HepG2 (cell line): ENCODE measurements around the gene PLPPR5. TPM values are rescaled to one million over a fixed set of nuclear protein-coding genes. Genes with fewer than 3 reads are reported as not detected.

Experiments
- ATAC-seq: fragments of 200-7000 bp; cut with Tn5 transposase; 3 replicates; pipeline ENCODE4 v1.9.1; 2020; ENCODE audit warnings: mild to moderate bottlenecking, moderate library complexity
- BruUV-seq: library from RNA; stranded (reverse); fragments of 400-500 nt; replicated peaks from 2 replicates; lab custom pipeline; 2021; lab: Mats Ljungman, UMichigan
- CTCF ChIA-PET: fragments of 300-600 bp; formaldehyde crosslinking; extraction: SDS; loops from one replicate; lab custom pipeline; 2021; ENCODE audit warnings: low total read pairs, inconsistent platforms, low intra/inter-chr PET ratio; lab: Yijun Ruan, JAX
- POLR2A ChIA-PET: fragments of 350-600 bp; sonication (Branson Sonifier 250); formaldehyde crosslinking; loops from one replicate; lab custom pipeline; 2020; ENCODE audit warnings: antibody characterized with exemption, inconsistent platforms; lab: Yijun Ruan, JAX
- DNase-seq: peaks from one replicate; pipeline ENCODE4 v3.0.0-alpha.2; 2015; ENCODE audit warnings: low spot score
- FAIRE-seq: peaks from 3 replicates; lab custom pipeline; 2011; peaks lifted over from hg19 to GRCh38; lab: Jason Lieb, UNC
- H2AFZ ChIP-seq: one replicate; pipeline ENCODE4 v1.6.1; 2011; ENCODE audit warnings: low read length, inconsistent platforms
- H3K27ac ChIP-seq: fragments of 300-600 bp; 3 replicates; pipeline ENCODE4 v1.8.0; 2011; ENCODE audit warnings: mixed run types, mild to moderate bottlenecking, mixed read lengths, low read length, inconsistent platforms; ENCODE audit not compliant: insufficient read depth; ENCODE audit errors: extremely low read length
- H3K27me3 ChIP-seq, 2 experiments: fragments of 200-600 bp in 1 of 2; 2 replicates in 1 of 2; 3 replicates in 1 of 2; pipeline versions ENCODE4 v1.6.0 to v1.8.0; 2011; ENCODE audit warnings: low read length in 2 of 2, mild to moderate bottlenecking in 2 of 2, moderate library complexity in 2 of 2, inconsistent platforms in 1 of 2; ENCODE audit not compliant: insufficient read depth in 2 of 2, control insufficient read depth in 1 of 2
- H3K36me3 ChIP-seq, 2 experiments: fragments of 200-600 bp in 1 of 2; replicated peaks in 1 of 2; 2 replicates in 1 of 2; 3 replicates in 1 of 2; pipeline versions ENCODE4 v1.5.1 to v1.8.0; 2011; ENCODE audit warnings: low read length in 2 of 2, inconsistent platforms in 1 of 2; ENCODE audit not compliant: insufficient read depth in 2 of 2, control insufficient read depth in 1 of 2
- H3K4me1 ChIP-seq: 2 replicates; pipeline ENCODE4 v1.5.1; 2012; ENCODE audit warnings: low read length, inconsistent platforms; ENCODE audit not compliant: insufficient read depth
- H3K4me2 ChIP-seq: 2 replicates; pipeline ENCODE4 v1.6.0; 2011; ENCODE audit warnings: low read depth, low read length, inconsistent platforms
- H3K4me3 ChIP-seq, 3 experiments: fragments of 200-600 bp in 1 of 3; sonication (generic), shearing (Covaris generic) in 1 of 3; replicated peaks in 1 of 3; 2 replicates each; pipeline ENCODE4 v1.5.1; 2011 to 2016; ENCODE audit warnings: low read length in 3 of 3, inconsistent platforms in 2 of 3, low read depth in 2 of 3, mild to moderate bottlenecking in 2 of 3, control low read depth in 1 of 3, mixed read lengths in 1 of 3; ENCODE audit not compliant: insufficient read depth in 1 of 3
- H3K79me2 ChIP-seq: one replicate; pipeline ENCODE4 v1.6.1; 2011; ENCODE audit warnings: low read length, inconsistent platforms; ENCODE audit not compliant: insufficient read depth
- H3K9ac ChIP-seq: 2 replicates; pipeline ENCODE4 v1.6.0; 2011; ENCODE audit warnings: mild to moderate bottlenecking, low read depth, low read length, inconsistent platforms; ENCODE audit not compliant: insufficient read depth
- H3K9me3 ChIP-seq: 2 replicates; pipeline ENCODE4 v1.5.1; 2012; ENCODE audit warnings: mild to moderate bottlenecking, low read length
- H4K20me1 ChIP-seq: 2 replicates; pipeline ENCODE4 v1.6.0; 2011; ENCODE audit warnings: inconsistent platforms, mild to moderate bottlenecking, low read length, moderate library complexity; ENCODE audit not compliant: insufficient read depth
- FLYWCH1 ChIP-seq: sonication (generic); formaldehyde crosslinking; IDR thresholded peaks from 2 replicates; pipeline ENCODE4 v1.8.1; 2023; ENCODE audit warnings: mild to moderate bottlenecking, missing genetic modification reagents
- NR2F2 ChIP-seq: IDR thresholded peaks from 2 replicates; pipeline ENCODE4 v1.6.1; 2012; ENCODE audit warnings: low read depth, inconsistent platforms, borderline replicate concordance
- NR2F6 ChIP-seq, 2 experiments: IDR thresholded peaks; 2 replicates each; pipeline ENCODE4 v1.6.1; 2016; ENCODE audit warnings: antibody characterized with exemption in 1 of 2, mild to moderate bottlenecking in 1 of 2
- RAD51 ChIP-seq: fragments of 450-650 bp; IDR thresholded peaks from 2 replicates; pipeline ENCODE4 v1.6.1; 2016; ENCODE audit warnings: borderline replicate concordance
- RFXANK ChIP-seq: IDR thresholded peaks from 2 replicates; pipeline ENCODE4 v1.6.1; 2016
- SP2 ChIP-seq: sonication (generic); formaldehyde crosslinking; IDR thresholded peaks from 2 replicates; pipeline ENCODE4 v1.5.1; 2020; ENCODE audit warnings: mild to moderate bottlenecking, missing genetic modification reagents
- SP4 ChIP-seq: sonication (generic); formaldehyde crosslinking; IDR thresholded peaks from 2 replicates; pipeline ENCODE4 v1.8.1; 2023; ENCODE audit warnings: mild to moderate bottlenecking, missing genetic modification reagents
- ZFP36L1 ChIP-seq: sonication (generic); formaldehyde crosslinking; IDR thresholded peaks from 2 replicates; pipeline ENCODE4 v1.8.0; 2022; ENCODE audit warnings: mild to moderate bottlenecking, missing genetic modification reagents, moderate library complexity
- ZNF160 ChIP-seq: sonication (generic); formaldehyde crosslinking; IDR thresholded peaks from 2 replicates; pipeline ENCODE4 v1.8.0; 2022; ENCODE audit warnings: mild to moderate bottlenecking, inconsistent platforms, missing genetic modification reagents
- ZNF674 ChIP-seq: sonication (generic); formaldehyde crosslinking; IDR thresholded peaks from 2 replicates; pipeline ENCODE4 v1.5.0; 2020; ENCODE audit warnings: low read depth, mild to moderate bottlenecking, missing genetic modification reagents
- ZNF780A ChIP-seq: sonication (generic); formaldehyde crosslinking; IDR thresholded peaks from 2 replicates; pipeline ENCODE4 v1.8.0; 2022; ENCODE audit warnings: mild to moderate bottlenecking, missing genetic modification reagents, moderate library complexity
- ZNF841 ChIP-seq: sonication (generic); formaldehyde crosslinking; IDR thresholded peaks from 2 replicates; pipeline ENCODE4 v1.8.1; 2023; ENCODE audit warnings: missing genetic modification reagents, borderline replicate concordance
- WGBS: methylation state at CpG from one replicate; pipeline ENCODE4 v1.1.6; 2017; ENCODE audit warnings: low lambda C conversion rate; 5-methylcytosine and 5-hydroxymethylcytosine counted together
- in situ Hi-C: cut with HindIII; loops from 2 replicates; pipeline ENCODE4 v1.10.0; 2017; ENCODE audit warnings: low pct_unique_long_range_greater_than_20kb; ENCODE audit not compliant: extremely low pct_ligation_motif_present
- intact Hi-C: fragments of 100-400 bp; cut with micrococcal nuclease; formaldehyde crosslinking; loops from one replicate; pipeline ENCODE4 v1.10.0; 2022; ENCODE audit not compliant: unreplicated experiment
- polyA plus RNA-seq, 8 experiments: library from polyadenylated mRNA; depleted of rRNA in 3 of 8; stranded (reverse) in 7 of 8; unstranded in 1 of 8; fragments of >200 nt; fragmentation: Illumina TruSeq in 4 of 8; extraction: Trizol in 4 of 8; gene quantifications; 2 replicates each; pipeline versions ENCODE4 v1.2.1 to v1.2.3, GENCODE V29; 2011 to 2016; ENCODE audit warnings: low read depth in 4 of 8, missing spikeins in 1 of 8, mixed read lengths in 1 of 8; ENCODE audit not compliant: insufficient read depth in 1 of 8
- total RNA-seq, 5 experiments: library from RNA; depleted of rRNA; stranded (reverse); fragments of >200 nt; fragmentation: Illumina TruSeq; extraction: Trizol; gene quantifications; 2 replicates each; pipeline ENCODE4 v1.2.3, GENCODE V29; 2016; ENCODE audit warnings: low read depth in 1 of 5
- TF ChIP-seq, protein P1 (sequence below): IDR thresholded peaks from 2 replicates; pipeline ENCODE4 v1.6.1; 2016; ENCODE audit warnings: missing compliant biosample characterization, missing genetic modification reagents, borderline replicate concordance

PLPPR5 gene
- total and polyA plus RNA-seq, 2 of the 13 experiments (the other 11 are each of a cell fraction or from before 2014, with no cell fraction given): not detected

DNA sequence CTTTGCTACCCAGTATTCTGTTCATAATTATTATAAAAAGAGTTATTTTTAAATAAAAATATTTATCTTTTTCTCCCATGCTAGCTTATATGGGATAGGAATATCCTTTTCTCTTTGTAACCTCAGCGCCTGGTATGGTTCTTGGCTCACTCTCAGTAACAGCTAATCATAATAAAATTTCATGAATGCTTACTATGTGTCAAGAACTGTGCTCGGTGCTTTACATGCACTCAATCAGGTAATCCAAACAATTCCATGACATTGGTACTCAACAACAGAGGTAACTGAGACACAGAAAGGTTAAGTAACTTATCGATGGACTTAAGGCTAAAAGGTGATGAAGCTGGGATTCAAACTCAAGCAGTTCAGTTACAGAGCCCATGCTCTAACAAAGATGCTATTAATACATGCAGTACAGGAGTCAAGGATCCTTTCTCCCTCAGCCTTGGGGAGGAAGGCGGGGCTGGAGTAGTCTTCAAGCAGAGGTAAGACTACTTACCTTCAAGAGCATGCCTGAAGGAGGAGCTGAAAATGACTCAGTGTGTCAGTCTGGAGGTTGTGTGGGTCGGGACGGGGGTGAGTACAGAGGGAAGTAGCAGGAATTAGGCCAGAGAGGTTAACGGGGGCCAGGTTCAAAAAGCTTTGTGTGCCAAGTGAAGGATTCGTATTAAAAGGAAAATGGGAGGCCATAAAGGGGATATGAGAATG lies 73.4 kb downstream of the PLPPR5 start:
- Histone ChIP-seq H4K20me1 (no peaks in the 10 kb centered on the region), H3K9me3 (no peaks in the 10 kb centered on the region), H3K4me2 (no peak overlapping the region), H3K4me1 (peaks cover 7% of the 10 kb centered on the region; the same call in 1 of the 2 replicates), H3K27ac (no peak overlapping the region), H3K79me2 (no peaks in the 10 kb centered on the region), H3K4me3 (no peak overlapping the region), H2AFZ (no peak overlapping the region), H3K9ac (no peak overlapping the region), H3K27me3 (no peaks in the 10 kb centered on the region), H3K36me3 (no peaks in the 10 kb centered on the region)
- DNase-seq (no peak), ATAC-seq (no peak), FAIRE-seq (no peak)
- ChIA-PET POLR2A (no interaction called here), CTCF (no interaction called here)
- BruUV-seq: no TSS peak
- TF ChIP-seq SP2 (CRISPR knock-in tag) (no peak), RFXANK (CRISPR knock-in tag) (no peak), ZNF674 (CRISPR knock-in tag) (no peak), NR2F2 (no peak), FLYWCH1 (CRISPR knock-in tag) (no peak), ZNF160 (CRISPR knock-in tag) (no peak), ZFP36L1 (CRISPR knock-in tag) (no peak), NR2F6 (IDR thresholded peaks at IDR 0.05) (no peak), NR2F6 (CRISPR knock-in tag; IDR thresholded peaks at IDR 0.05) (no peak), ZNF780A (CRISPR knock-in tag) (no peak), SP4 (CRISPR knock-in tag) (no peak), RAD51 (no peak), ZNF841 (CRISPR knock-in tag) (no peak)
- TF ChIP-seq, protein P1, sequence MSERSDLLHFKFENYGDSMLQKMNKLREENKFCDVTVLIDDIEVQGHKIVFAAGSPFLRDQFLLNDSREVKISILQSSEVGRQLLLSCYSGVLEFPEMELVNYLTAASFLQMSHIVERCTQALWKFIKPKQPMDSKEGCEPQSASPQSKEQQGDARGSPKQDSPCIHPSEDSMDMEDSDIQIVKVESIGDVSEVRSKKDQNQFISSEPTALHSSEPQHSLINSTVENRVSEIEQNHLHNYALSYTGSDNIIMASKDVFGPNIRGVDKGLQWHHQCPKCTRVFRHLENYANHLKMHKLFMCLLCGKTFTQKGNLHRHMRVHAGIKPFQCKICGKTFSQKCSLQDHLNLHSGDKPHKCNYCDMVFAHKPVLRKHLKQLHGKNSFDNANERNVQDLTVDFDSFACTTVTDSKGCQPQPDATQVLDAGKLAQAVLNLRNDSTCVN (CRISPR knock-in tag): no peak
- intact Hi-C loops: no loop called here
- WGBS: 29% methylated on average over 8 of the region's 8 CpGs
- in situ Hi-C loops: no loop called here
